ENCODE measurements around the gene DRD4. TPM values are rescaled to one million over a fixed set of nuclear protein-coding genes. Genes with fewer than 3 reads are reported as not detected.

DRD4 gene
- total and polyA plus RNA-seq, 9 of the 15 experiments (the other 6 are each of a cell fraction or from before 2014, with no cell fraction given): 0.04 to 0.95 (median 0.21) TPM; not detected in 5

DNA sequence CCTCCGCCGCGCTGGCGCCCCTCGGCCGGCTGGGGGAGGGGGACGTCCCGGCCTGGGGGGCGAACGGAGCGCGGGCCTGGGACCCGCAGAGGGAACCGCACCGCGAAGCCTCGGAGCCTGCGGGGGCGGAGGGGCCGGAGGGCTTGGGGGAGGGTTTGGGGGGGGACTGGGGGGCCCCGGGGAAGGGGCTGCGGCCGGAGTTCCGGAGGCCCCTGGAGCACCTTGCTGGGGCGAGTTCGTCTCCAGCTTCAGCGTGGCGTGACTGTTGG lies 9.8 kb upstream of the DRD4 start:
- no peak for DNase-seq (ENCODE audit: extremely low read depth in 1 of 4, low spot score in 3 of 4)
- in situ Hi-C loops (cut with MboI) (no loop called here), intact Hi-C loops (cut with micrococcal nuclease) (no loop called here)
- H3K9me3 ChIP-seq (replicated peaks; ENCODE audit: control insufficient read depth, insufficient read depth, low read depth, low read length): no peaks in the 10 kb centered on the region
- no peaks in the 10 kb centered on the region for H3K27me3 ChIP-seq (ENCODE audit: control insufficient read depth in 2 of 2, insufficient read depth in 2 of 2, low read length in 2 of 2)
- H3K9me1 ChIP-seq (ENCODE audit: control insufficient read depth, insufficient read depth, low read length): no peaks in the 10 kb centered on the region
- no peaks in the 10 kb centered on the region for H4K20me1 ChIP-seq (replicated peaks; ENCODE audit: control insufficient read depth, insufficient read depth, low read length)
- no TSS peak for BruUV-seq (replicated peaks)
- H3K27ac ChIP-seq (ENCODE audit: extremely low read depth, low read depth, low read length): no peak overlapping the region
- no CpG with 5 or more reads among the region's 28 CpGs for WGBS (ENCODE audit: insufficient coverage, low coverage, missing lambda C conversion rate)
- no peak overlapping the region for H3K9ac ChIP-seq (ENCODE audit: insufficient read depth in 1 of 2, low read depth in 2 of 2, low read length in 2 of 2)
- peaks cover 0 to 38% of the 10 kb centered on the region in 2 experiments; a peak in 2 of 5 replicates for H3K4me1 ChIP-seq (replicated peaks in 1 of 2; ENCODE audit: control insufficient read depth in 2 of 2, insufficient read depth in 2 of 2, low read length in 2 of 2)
- ChIA-PET CTCF (ENCODE audit: low intra/inter-chr PET ratio) (interaction anchor here (0.6 kb wide), 1 partner anchor 27 kb away, joined by 3 read pairs; no protein-coding TSS in a partner anchor), POLR2A (no interaction called here)
- H2AFZ ChIP-seq (ENCODE audit: low read depth, low read length): no peak overlapping the region
- ATAC-seq: no peak
- H3K4me3 ChIP-seq: no peak overlapping the region
- peaks cover 8% of the 10 kb centered on the region; the same call in 1 of the 3 replicates for H3K36me3 ChIP-seq (ENCODE audit: control insufficient read depth, insufficient read depth, low read length)
- no peaks in the 10 kb centered on the region for H3K79me2 ChIP-seq (ENCODE audit: control insufficient read depth, insufficient read depth, low read length)
- H3K4me2 ChIP-seq (ENCODE audit: insufficient read depth, low read length): no peak overlapping the region
- no peak for FAIRE-seq
- TF ChIP-seq HMG20A (CRISPR knock-in tag; conservative IDR thresholded peaks at IDR 0.05) (no peak), ZNF655 (CRISPR knock-in tag; IDR thresholded peaks at IDR 0.05) (no peak), CBX1 (IDR thresholded peaks at IDR 0.05; ENCODE audit: low read depth) (no peak), SAFB2 (IDR thresholded peaks at IDR 0.05; ENCODE audit: borderline replicate concordance, low read depth, low read length, severe bottlenecking) (no peak), ZNF707 (CRISPR knock-in tag; conservative IDR thresholded peaks at IDR 0.05) (no peak), ZNF280A (IDR thresholded peaks at IDR 0.05; ENCODE audit: low read depth, partially characterized antibody) (no peak), PBX2 (CRISPR knock-in tag; IDR thresholded peaks at IDR 0.05; ENCODE audit: low read depth) (no peak), PBX2 (tag; conservative IDR thresholded peaks at IDR 0.05; ENCODE audit: low read depth) (no peak), RHOXF2B (CRISPR knock-in tag; conservative IDR thresholded peaks at IDR 0.05) (no peak), TAF15 (IDR thresholded peaks at IDR 0.05; ENCODE audit: low read depth, low read length) (no peak), KHSRP (IDR thresholded peaks at IDR 0.05) (no peak), TCF7 (IDR thresholded peaks at IDR 0.05; ENCODE audit: borderline replicate concordance) (no peak), SMAD2 (IDR thresholded peaks at IDR 0.05; ENCODE audit: low read depth, low read length) (no peak), FIP1L1 (IDR thresholded peaks at IDR 0.05; ENCODE audit: low read depth, low read length, poor library complexity, severe bottlenecking) (no peak), ARID2 (IDR thresholded peaks at IDR 0.05) (no peak), ZNF830 (CRISPR knock-in tag; IDR thresholded peaks at IDR 0.05) (no peak), ELK3 (CRISPR knock-in tag; IDR thresholded peaks at IDR 0.05) (no peak)
